HG02798 (cell line): Measurements from ENCODE around the gene TOMM22.
"Not testable (repeated sequence)": the region's sequence is repeated elsewhere in the genome, so short reads cannot be mapped to it uniquely, and the experiment has no call there.

Experiments
- ATAC-seq: cut with Tn5 transposase; IDR thresholded peaks from one replicate; pipeline ENCODE4 v1.9.1; 2021; ENCODE audit warnings: mild to moderate bottlenecking; ENCODE audit not compliant: unreplicated experiment, poor library complexity

Gene TOMM22

GRCh38 chr22:38681582-38682335, at the start of gene TOMM22:
TSS of gene TOMM22 (plus strand) at chr22:38681957. CDS start at chr22:38681979, 22 bp downstream.
- peak; percentile 99 for ATAC-seq

GRCh38 chr22:38632528-38632927, 49.2 kb upstream of the TOMM22 start:
- ATAC-seq: no peak

- ATAC-seq: no peak
These were observed 43.5 kb upstream of the TOMM22 start for GRCh38 chr22:38638216-38638615.

- no peak for ATAC-seq
These were observed 43.0 kb upstream of the TOMM22 start for GRCh38 chr22:38638728-38639127.

GRCh38 chr22:38641476-38642040, 40.2 kb upstream of the TOMM22 start:
- no peak for ATAC-seq

GRCh38 chr22:38644245-38644644, 37.5 kb upstream of the TOMM22 start:
- not testable (repeated sequence) for ATAC-seq

GRCh38 chr22:38645430-38645829, 36.3 kb upstream of the TOMM22 start:
- ATAC-seq: no peak

- no peak for ATAC-seq
These were observed 31.8 kb upstream of the TOMM22 start for GRCh38 chr22:38649841-38650522.

- ATAC-seq: no peak
These were observed 28.9 kb upstream of the TOMM22 start for GRCh38 chr22:38652859-38653258.

GRCh38 chr22:38653741-38654140, 28.0 kb upstream of the TOMM22 start:
- no peak for ATAC-seq

GRCh38 chr22:38655519-38656255, 26.1 kb upstream of the TOMM22 start:
- ATAC-seq: no peak

GRCh38 chr22:38656256-38657044, 25.3 kb upstream of the TOMM22 start, which contains the start of the genes CBY1 and FAM227A:
TSS of gene CBY1 (plus strand) at chr22:38656638. CDS start at chr22:38668055, 11,417 bp downstream.
TSS of gene FAM227A (minus strand) at chr22:38656392. CDS start at chr22:38650168, 6,224 bp downstream.
- peak; percentile 84 for ATAC-seq

- ATAC-seq: peak; percentile 38
These were observed 24.5 kb upstream of the TOMM22 start for GRCh38 chr22:38657045-38657909.

- ATAC-seq: no peak
These were observed 6.9 kb upstream of the TOMM22 start for GRCh38 chr22:38674888-38675287.

- no peak for ATAC-seq
These were observed 5.9 kb upstream of the TOMM22 start for GRCh38 chr22:38675833-38676232.

GRCh38 chr22:38684895-38685294, 3.1 kb downstream of the TOMM22 start:
- no peak for ATAC-seq

GRCh38 chr22:38685761-38686160, 4.0 kb downstream of the TOMM22 start:
- ATAC-seq: no peak

- ATAC-seq: no peak
These were observed 7.9 kb downstream of the TOMM22 start for GRCh38 chr22:38689651-38690050.

- no peak for ATAC-seq
These were observed 12.3 kb downstream of the TOMM22 start for GRCh38 chr22:38694049-38694448.
